Measurements from ENCODE around the gene CHRM2.
"Not testable (repeated sequence)": the region's sequence is repeated elsewhere in the genome, so short reads cannot be mapped to it uniquely, and the experiment has no call there.

Gene CHRM2

GRCh38 chr7:136868496-136869000 is at the start of gene CHRM2:
Gene CHRM2 (plus strand): TSS chr7:136868652. CDS start chr7:137014866, 146,214 bp downstream.
- DNase-seq (ENCODE audit: low spot score) = no peak
- no peak for TF ChIP-seq CTCF (IDR thresholded peaks at IDR 0.05; ENCODE audit: extremely low read depth, missing control alignments)

GRCh38 chr7:136831398-136831797 is 37.1 kb upstream of the CHRM2 start:
- not testable (repeated sequence) for DNase-seq (ENCODE audit: low spot score)

GRCh38 chr7:136845899-136846465 is 22.5 kb upstream of the CHRM2 start:
- no peak for DNase-seq (ENCODE audit: low spot score)

GRCh38 chr7:136847858-136848257 is 20.6 kb upstream of the CHRM2 start:
- DNase-seq (ENCODE audit: low spot score) = no peak
- no peak for TF ChIP-seq CTCF (IDR thresholded peaks at IDR 0.05; ENCODE audit: extremely low read depth, missing control alignments)

More at GRCh38 chr7:136845899-136846465, 22.5 kb upstream of the CHRM2 start:
- no peak for TF ChIP-seq CTCF (IDR thresholded peaks at IDR 0.05; ENCODE audit: extremely low read depth, missing control alignments)

GRCh38 chr7:136853654-136854053 is 14.8 kb upstream of the CHRM2 start:
- DNase-seq (ENCODE audit: low spot score) = no peak
- TF ChIP-seq CTCF (IDR thresholded peaks at IDR 0.05; ENCODE audit: extremely low read depth, missing control alignments) = no peak

- TF ChIP-seq CTCF (IDR thresholded peaks at IDR 0.05; ENCODE audit: extremely low read depth, missing control alignments) = no peak
- DNase-seq (ENCODE audit: low spot score) = no peak
Observed at GRCh38 chr7:136857573-136857972, 10.9 kb upstream of the CHRM2 start.

GRCh38 chr7:136859803-136860202 is 8.6 kb upstream of the CHRM2 start:
- DNase-seq (ENCODE audit: low spot score) = no peak
- no peak for TF ChIP-seq CTCF (IDR thresholded peaks at IDR 0.05; ENCODE audit: extremely low read depth, missing control alignments)

GRCh38 chr7:136865236-136865635 is 3.2 kb upstream of the CHRM2 start:
- no peak for DNase-seq (ENCODE audit: low spot score)
- TF ChIP-seq CTCF (IDR thresholded peaks at IDR 0.05; ENCODE audit: extremely low read depth, missing control alignments) = no peak
